Endometrial microvascular endothelial cells (primary cell): ENCODE measurements around the gene YY1. TPM values are rescaled to one million over a fixed set of nuclear protein-coding genes. Genes with fewer than 3 reads are reported as not detected.
"Not testable (repeated sequence)": the region's sequence is repeated elsewhere in the genome, so short reads cannot be mapped to it uniquely, and the experiment has no call there.

Source experiments
- in situ Hi-C: cut with HindIII; loops from 2 replicates; pipeline ENCODE4 v1.10.0; 2017; ENCODE audit warnings: low sequenced_read_pairs, low pct_unique_long_range_greater_than_20kb; ENCODE audit errors: inconsistent ontology term
- total RNA-seq: library from RNA; depleted of rRNA; stranded (reverse); fragments of >200 nt; gene quantifications from one replicate; pipeline ENCODE4 v1.2.3, GENCODE V29; 2015; ENCODE audit errors: inconsistent ontology term

The YY1 gene
- total RNA-seq, 1 donor from 2014 or later: 37.0 TPM

- in situ Hi-C loops: no loop called here
These were observed 66.6 kb downstream of the YY1 start for GRCh38 chr14:100305324-100306100.

GRCh38 chr14:100306101-100306997 lies 67.4 kb downstream of the YY1 start, which contains the start of gene SLC25A29:
Gene SLC25A29, minus strand, starts transcription at chr14:100306444. Its CDS starts 212 bp downstream, at chr14:100306232.
- in situ Hi-C loops: no loop called here

GRCh38 chr14:100306998-100307765 lies 68.2 kb downstream of the YY1 start:
- in situ Hi-C loops: no loop called here

GRCh38 chr14:100307766-100308426 lies 69.0 kb downstream of the YY1 start:
- in situ Hi-C loops: no loop called here

GRCh38 chr14:100308427-100308792 lies 69.5 kb downstream of the YY1 start:
- in situ Hi-C loops: not testable (repeated sequence)

- in situ Hi-C loops: no loop called here
These were observed 70.2 kb downstream of the YY1 start for GRCh38 chr14:100309028-100309737.

- in situ Hi-C loops: not testable (repeated sequence)
These were observed 73.3 kb downstream of the YY1 start for GRCh38 chr14:100312110-100312876.

- in situ Hi-C loops: no loop called here
These were observed 74.0 kb downstream of the YY1 start for GRCh38 chr14:100312877-100313400.

GRCh38 chr14:100313464-100314230 lies 74.7 kb downstream of the YY1 start:
- in situ Hi-C loops: no loop called here

GRCh38 chr14:100314724-100315123 lies 75.8 kb downstream of the YY1 start:
- in situ Hi-C loops: no loop called here

GRCh38 chr14:100317389-100317788 lies 78.4 kb downstream of the YY1 start:
- in situ Hi-C loops: no loop called here

- in situ Hi-C loops: no loop called here
These were observed 79.2 kb downstream of the YY1 start for GRCh38 chr14:100317912-100318808.

GRCh38 chr14:100320157-100320856 lies 81.4 kb downstream of the YY1 start:
- in situ Hi-C loops: no loop called here

- in situ Hi-C loops: no loop called here
These were observed 82.7 kb downstream of the YY1 start for GRCh38 chr14:100321473-100322137.
